Osteoblast (primary cell): ENCODE data around the gene ROBO4. TPM values are rescaled to one million over a fixed set of nuclear protein-coding genes. Genes with fewer than 3 reads are reported as not detected.

Experiments used
- DNase-seq: peaks from one replicate; pipeline ENCODE4 v3.0.0; 2011; ENCODE audit warnings: low spot score, mixed read lengths; ENCODE audit not compliant: insufficient read length; ENCODE audit errors: missing footprints
- H2AFZ ChIP-seq: 2 replicates; pipeline ENCODE4 v1.6.0; 2011; ENCODE audit warnings: mild to moderate bottlenecking, low read length
- H3K27ac ChIP-seq: 2 replicates; pipeline ENCODE4 v1.5.1; 2011; ENCODE audit warnings: mild to moderate bottlenecking, low read depth, low read length, moderate library complexity
- H3K27me3 ChIP-seq: 2 replicates; pipeline ENCODE4 v1.6.0; 2012; ENCODE audit warnings: mild to moderate bottlenecking, control low read depth, inconsistent platforms, low read length, moderate library complexity; ENCODE audit not compliant: insufficient read depth
- H3K36me3 ChIP-seq: 2 replicates; pipeline ENCODE4 v1.5.1; 2011; ENCODE audit warnings: mild to moderate bottlenecking, low read length, control low read depth, moderate library complexity; ENCODE audit not compliant: insufficient read depth
- H3K4me1 ChIP-seq: 2 replicates; pipeline ENCODE4 v1.5.1; 2011; ENCODE audit warnings: mild to moderate bottlenecking, low read length, control low read depth, moderate library complexity; ENCODE audit not compliant: insufficient read depth
- H3K4me2 ChIP-seq: 2 replicates; pipeline ENCODE4 v1.6.0; 2011; ENCODE audit warnings: mild to moderate bottlenecking, low read length; ENCODE audit not compliant: insufficient read depth
- H3K4me3 ChIP-seq: fragments of 200-600 bp; sonication (generic); 3 replicates; pipeline ENCODE4 v1.5.1; 2012; ENCODE audit warnings: mild to moderate bottlenecking, low read length, inconsistent platforms; ENCODE audit not compliant: insufficient read depth
- H3K79me2 ChIP-seq: 2 replicates; pipeline ENCODE4 v1.6.0; 2012; ENCODE audit warnings: mild to moderate bottlenecking, low read length, control low read depth, inconsistent platforms; ENCODE audit not compliant: insufficient read depth
- H3K9me3 ChIP-seq: 2 replicates; pipeline ENCODE4 v1.5.1; 2011; ENCODE audit warnings: low read depth, low read length, control low read depth
- H4K20me1 ChIP-seq: 2 replicates; pipeline ENCODE4 v1.6.0; 2012; ENCODE audit warnings: mild to moderate bottlenecking, low read length, control low read depth; ENCODE audit not compliant: insufficient read depth
- CTCF ChIP-seq: IDR thresholded peaks from 2 replicates; pipeline ENCODE4 v1.5.1; 2011; ENCODE audit warnings: mild to moderate bottlenecking, low read depth, low read length, moderate library complexity; ENCODE audit errors: extremely low read depth
- total RNA-seq: library from RNA; depleted of rRNA; stranded (reverse); fragments of >200 nt; gene quantifications from 2 replicates; pipeline ENCODE4 v1.2.3, GENCODE V29; 2012

The ROBO4 gene
- total RNA-seq, 1 donor = 0.36 TPM

- H3K27ac ChIP-seq = no peak overlapping the region
Observed at GRCh38 chr11:124835918-124836317, 61.7 kb downstream of the ROBO4 start.

GRCh38 chr11:124834526-124835180 is 63.0 kb downstream of the ROBO4 start:
- DNase-seq = no peak
- Histone ChIP-seq H3K36me3 (no peaks in the 10 kb centered on the region), H2AFZ (no peak overlapping the region), H3K4me1 (peaks cover 4% of the 10 kb centered on the region), H3K27ac (no peak overlapping the region), H3K4me2 (no peak overlapping the region), H3K27me3 (peaks cover 33% of the 10 kb centered on the region), H3K9me3 (no peaks in the 10 kb centered on the region), H4K20me1 (no peaks in the 10 kb centered on the region), H3K4me3 (no peak overlapping the region), H3K79me2 (no peaks in the 10 kb centered on the region)
- no peak for TF ChIP-seq CTCF

More at GRCh38 chr11:124835918-124836317, 61.7 kb downstream of the ROBO4 start:
- H3K27me3 ChIP-seq = peaks cover 46% of the 10 kb centered on the region
- no peak for DNase-seq
- H3K4me1 ChIP-seq = peaks cover 4% of the 10 kb centered on the region
- no peak for TF ChIP-seq CTCF
- peak overlapping the region; percentile 83 for H2AFZ ChIP-seq
- no peaks in the 10 kb centered on the region for H3K79me2 ChIP-seq
- H3K36me3 ChIP-seq = no peaks in the 10 kb centered on the region
- H3K9me3 ChIP-seq = no peaks in the 10 kb centered on the region
- no peaks in the 10 kb centered on the region for H4K20me1 ChIP-seq
- peak overlapping the region; percentile 46 for H3K4me2 ChIP-seq
- H3K4me3 ChIP-seq = peak overlapping the region; percentile 46

Other genes with a start within 250 kb of the ROBO4 start
- 10.5 and 11.5 TPM in 2 replicates for gene SIAE, start 224.1 kb downstream of the ROBO4 start, total RNA-seq
- 8.0 and 8.8 TPM in 2 replicates for gene SPA17, start 224.0 kb downstream of the ROBO4 start, total RNA-seq
- under 0.01 TPM in 1 of 2 replicates, not detected in the other for gene NRGN, start 157.9 kb downstream of the ROBO4 start, total RNA-seq
- not detected in 2 replicates for gene VSIG2, start 145.6 kb downstream of the ROBO4 start, total RNA-seq
- under 0.01 and 0.29 TPM in 2 replicates for gene ESAM, start 135.6 kb downstream of the ROBO4 start, total RNA-seq
- gene MSANTD2, start 97.5 kb downstream of the ROBO4 start, total RNA-seq = 10.6 and 10.9 TPM in 2 replicates
- 12.7 and 18.1 TPM in 2 replicates for gene ROBO3, start 32.4 kb downstream of the ROBO4 start, total RNA-seq
- gene HEPN1, start 21.4 kb upstream of the ROBO4 start, total RNA-seq = under 0.01 TPM in 1 of 2 replicates, not detected in the other
- under 0.01 TPM in 1 of 2 replicates, not detected in the other for gene HEPACAM, start 38.2 kb upstream of the ROBO4 start, total RNA-seq
- gene CCDC15, start 56.3 kb upstream of the ROBO4 start, total RNA-seq = 2.1 and 2.2 TPM in 2 replicates
- gene SLC37A2, start 165.4 kb upstream of the ROBO4 start, total RNA-seq = 0.29 and 0.36 TPM in 2 replicates
- gene TMEM218, start 213.8 kb upstream of the ROBO4 start, total RNA-seq = 22.1 and 30.0 TPM in 2 replicates